Omental fat pad (tissue), 4 donors: Measurements from ENCODE around the gene TNFRSF12A. TPM values are rescaled to one million over a fixed set of nuclear protein-coding genes. Genes with fewer than 3 reads are reported as not detected.

Source experiments
- ATAC-seq: fragments of 150-250 bp; one replicate; pipeline ENCODE4 v1.9.1; 2016; ENCODE audit warnings: mild to moderate bottlenecking, moderate library complexity; ENCODE audit not compliant: low FRiP score
- DNase-seq: peaks from one replicate; pipeline ENCODE4 v3.0.0-alpha.2; 2019; ENCODE audit warnings: low spot score
- small RNA-seq: library from RNA; depleted of rRNA; stranded (forward); fragments of <200 nt; gene quantifications from one replicate; pipeline ENCODE3, GENCODE V24; 2016
- total RNA-seq, 4 donors: library from RNA; depleted of rRNA; stranded (reverse); fragments of >200 nt; gene quantifications; one replicate each; pipeline ENCODE4 v1.1.0, GENCODE V29; 2016
- TF ChIP-seq, protein P1 (sequence below), 3 donors: fragments of 450-650 bp; IDR thresholded peaks; one replicate each; pipeline ENCODE4 v1.5.1; 2016 to 2017; ENCODE audit warnings: antibody characterized with exemption in 3 of 3, mild to moderate bottlenecking in 3 of 3, moderate library complexity in 2 of 3

TNFRSF12A gene
- total RNA-seq, 4 donors from 2014 or later = 9.0 to 465 (median 94.3) TPM

- ATAC-seq = no peak
- DNase-seq = no peak
- TF ChIP-seq, protein P1, sequence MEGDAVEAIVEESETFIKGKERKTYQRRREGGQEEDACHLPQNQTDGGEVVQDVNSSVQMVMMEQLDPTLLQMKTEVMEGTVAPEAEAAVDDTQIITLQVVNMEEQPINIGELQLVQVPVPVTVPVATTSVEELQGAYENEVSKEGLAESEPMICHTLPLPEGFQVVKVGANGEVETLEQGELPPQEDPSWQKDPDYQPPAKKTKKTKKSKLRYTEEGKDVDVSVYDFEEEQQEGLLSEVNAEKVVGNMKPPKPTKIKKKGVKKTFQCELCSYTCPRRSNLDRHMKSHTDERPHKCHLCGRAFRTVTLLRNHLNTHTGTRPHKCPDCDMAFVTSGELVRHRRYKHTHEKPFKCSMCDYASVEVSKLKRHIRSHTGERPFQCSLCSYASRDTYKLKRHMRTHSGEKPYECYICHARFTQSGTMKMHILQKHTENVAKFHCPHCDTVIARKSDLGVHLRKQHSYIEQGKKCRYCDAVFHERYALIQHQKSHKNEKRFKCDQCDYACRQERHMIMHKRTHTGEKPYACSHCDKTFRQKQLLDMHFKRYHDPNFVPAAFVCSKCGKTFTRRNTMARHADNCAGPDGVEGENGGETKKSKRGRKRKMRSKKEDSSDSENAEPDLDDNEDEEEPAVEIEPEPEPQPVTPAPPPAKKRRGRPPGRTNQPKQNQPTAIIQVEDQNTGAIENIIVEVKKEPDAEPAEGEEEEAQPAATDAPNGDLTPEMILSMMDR (IDR thresholded peaks at IDR 0.05) = no peak
These were observed 50.5 kb downstream of the TNFRSF12A start for GRCh38 chr16:3070608-3071111.

GRCh38 chr16:3071655-3072054, 51.5 kb downstream of the TNFRSF12A start:
- DNase-seq (no peak), ATAC-seq (no peak)
- TF ChIP-seq, protein P1 (IDR thresholded peaks at IDR 0.05) = no peak

Small RNA genes within 50 kb of the gene (small RNA-seq; reads per million reads assigned to genes)
- gene LINC00514 = 0.39 reads per million

Other genes with a start within 250 kb of the TNFRSF12A start
- 100 to 1,000 TPM; 181 to 341 (median 323) TPM for gene ELOB, start 243.1 kb upstream of the TNFRSF12A start, total RNA-seq
- not detected for gene PRSS33, start 232.8 kb upstream of the TNFRSF12A start, total RNA-seq
- not detected for gene PRSS41, start 221.9 kb upstream of the TNFRSF12A start, total RNA-seq
- gene PRSS21, start 203.1 kb upstream of the TNFRSF12A start, total RNA-seq = 1 to 10 TPM in 1 of 4 donors, under 1 TPM in 1, not detected in 2; 0.65 to 1.0 TPM
- 1 to 10 TPM in 1 of 4 donors, not detected in 3; 1.0 TPM for gene ZG16B, start 190.1 kb upstream of the TNFRSF12A start, total RNA-seq
- gene PRSS22, start 162.2 kb upstream of the TNFRSF12A start, total RNA-seq = not detected
- 10 to 100 TPM; 22.1 to 78.7 (median 37.3) TPM for gene FLYWCH2, start 137.2 kb upstream of the TNFRSF12A start, total RNA-seq
- gene FLYWCH1, start 108.4 kb upstream of the TNFRSF12A start, total RNA-seq = 10 to 100 TPM; 14.8 to 45.6 (median 26.6) TPM
- not detected for gene KREMEN2, start 56.1 kb upstream of the TNFRSF12A start, total RNA-seq
- gene PAQR4, start 51.0 kb upstream of the TNFRSF12A start, total RNA-seq = 1 to 10 TPM; 1.9 to 6.8 (median 3.5) TPM
- gene PKMYT1, start 39.9 kb upstream of the TNFRSF12A start, total RNA-seq = 1 to 10 TPM in 1 of 4 donors, under 1 TPM in 2, not detected in 1; 0.25 to 1.7 (median 0.79) TPM
- gene CLDN9, start 7.4 kb upstream of the TNFRSF12A start, total RNA-seq = under 1 TPM in 2 of 4 donors, not detected in 2; 0.24 to 0.63 TPM
- not detected for gene CLDN6, start 2.2 kb upstream of the TNFRSF12A start, total RNA-seq
- 10 to 100 TPM in 3 of 4 donors, 1 to 10 TPM in 1; 8.5 to 20.6 (median 13.1) TPM for gene HCFC1R1, start 3.6 kb downstream of the TNFRSF12A start, total RNA-seq
- gene THOC6, start 3.7 kb downstream of the TNFRSF12A start, total RNA-seq = 10 to 100 TPM; 15.7 to 33.9 (median 26.7) TPM
- gene BICDL2, start 16.6 kb downstream of the TNFRSF12A start, total RNA-seq = under 1 TPM in 1 of 4 donors, not detected in 3; 0.47 TPM
- gene MMP25, start 26.2 kb downstream of the TNFRSF12A start, total RNA-seq = 10 to 100 TPM in 1 of 4 donors, 1 to 10 TPM in 3; 1.2 to 38.8 (median 2.2) TPM
- gene IL32, start 45.3 kb downstream of the TNFRSF12A start, total RNA-seq = 10 to 100 TPM; 16.5 to 73.0 (median 25.6) TPM
- under 1 TPM in 1 of 4 donors, not detected in 3; 0.28 TPM for gene ZSCAN10, start 78.9 kb downstream of the TNFRSF12A start, total RNA-seq
- 10 to 100 TPM in 2 of 4 donors, 1 to 10 TPM in 2; 7.1 to 16.1 (median 9.7) TPM for gene ZNF205, start 92.2 kb downstream of the TNFRSF12A start, total RNA-seq
- gene ZNF213, start 114.7 kb downstream of the TNFRSF12A start, total RNA-seq = 1 to 10 TPM; 1.8 to 4.1 (median 3.6) TPM
- not detected for gene OR1F1, start 167.8 kb downstream of the TNFRSF12A start, total RNA-seq
- 10 to 100 TPM in 2 of 4 donors, 1 to 10 TPM in 2; 4.3 to 12.6 (median 8.7) TPM for gene ZNF200, start 214.8 kb downstream of the TNFRSF12A start, total RNA-seq
- gene MEFV, start 236.3 kb downstream of the TNFRSF12A start, total RNA-seq = 10 to 100 TPM in 1 of 4 donors, 1 to 10 TPM in 3; 2.7 to 25.4 (median 4.2) TPM